ENCODE measurements around the gene ADAMTS5.

ADAMTS5 gene

GRCh38 chr21:26967062-26967913, at the start of gene ADAMTS5:
Gene ADAMTS5 (minus strand): TSS chr21:26967088. CDS start chr21:26966391, 697 bp downstream.
- DNase-seq (ENCODE audit: low spot score): no peak

DNA sequence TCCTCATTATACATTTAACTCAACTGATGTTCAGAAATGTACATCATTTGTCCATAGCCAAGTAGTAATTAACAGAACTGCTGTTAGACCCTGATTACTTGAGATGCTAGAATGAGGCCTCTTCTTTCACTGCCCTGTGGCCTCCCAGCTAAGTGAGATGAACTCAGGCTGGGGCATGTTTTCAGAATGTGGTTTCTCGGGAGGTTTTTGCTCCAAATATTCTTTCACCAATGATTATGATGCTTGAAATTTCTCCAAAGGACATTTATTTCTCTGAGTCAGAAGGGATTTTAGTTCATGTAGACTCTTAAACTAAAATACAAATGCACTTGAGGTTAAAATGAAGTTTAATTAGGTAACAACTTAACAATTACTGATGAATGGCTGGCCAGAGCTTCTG, 34.6 kb upstream of the ADAMTS5 start:
- DNase-seq (ENCODE audit: low spot score): no peak

DNA sequence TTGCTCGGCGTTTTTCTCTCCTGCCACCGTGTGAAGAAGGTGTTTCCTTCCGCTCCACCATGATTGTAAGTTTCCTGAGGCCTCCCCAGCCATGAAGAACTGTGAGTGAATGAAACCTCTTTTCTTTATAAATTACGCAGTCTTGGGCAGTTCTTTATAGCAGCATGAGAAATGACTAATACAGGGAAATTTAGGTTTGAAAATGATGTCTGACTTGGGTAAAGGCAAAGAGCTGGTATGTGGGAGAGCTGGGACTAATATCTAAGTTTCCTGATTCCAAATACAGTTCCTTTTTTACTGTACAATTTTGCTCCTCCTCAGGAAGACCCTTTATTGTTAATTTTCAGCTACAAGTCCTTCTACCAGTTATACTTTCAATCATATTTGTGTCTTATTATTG, 16.7 kb upstream of the ADAMTS5 start:
- DNase-seq (ENCODE audit: low spot score): no peak

DNA sequence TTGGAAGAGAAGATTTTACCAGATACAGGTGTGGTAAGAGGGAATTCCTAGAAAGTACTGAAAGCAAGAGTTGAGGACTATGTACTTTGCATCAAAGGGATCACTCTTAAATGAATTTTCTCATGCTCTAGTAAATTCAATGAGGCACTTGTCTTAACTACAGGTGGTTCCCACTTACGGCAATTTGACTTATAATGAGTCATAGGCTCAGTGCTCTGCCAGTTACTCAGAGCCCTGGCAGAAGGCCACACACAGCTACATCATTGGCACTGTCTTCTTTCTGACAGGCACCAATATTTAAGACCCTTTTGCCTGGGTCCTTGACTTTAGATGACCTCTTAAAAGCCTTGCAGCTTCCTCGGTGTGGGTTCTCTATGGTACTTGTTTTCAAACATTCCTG, 15.9 kb upstream of the ADAMTS5 start:
- peak; percentile 8 for DNase-seq (ENCODE audit: low spot score)

- DNase-seq (ENCODE audit: low spot score): no peak
Observed at GRCh38 chr21:26977746-26978145, 10.9 kb upstream of the ADAMTS5 start.

- DNase-seq (ENCODE audit: low spot score): no peak
Observed at GRCh38 chr21:26973226-26973625, 6.3 kb upstream of the ADAMTS5 start.

DNA sequence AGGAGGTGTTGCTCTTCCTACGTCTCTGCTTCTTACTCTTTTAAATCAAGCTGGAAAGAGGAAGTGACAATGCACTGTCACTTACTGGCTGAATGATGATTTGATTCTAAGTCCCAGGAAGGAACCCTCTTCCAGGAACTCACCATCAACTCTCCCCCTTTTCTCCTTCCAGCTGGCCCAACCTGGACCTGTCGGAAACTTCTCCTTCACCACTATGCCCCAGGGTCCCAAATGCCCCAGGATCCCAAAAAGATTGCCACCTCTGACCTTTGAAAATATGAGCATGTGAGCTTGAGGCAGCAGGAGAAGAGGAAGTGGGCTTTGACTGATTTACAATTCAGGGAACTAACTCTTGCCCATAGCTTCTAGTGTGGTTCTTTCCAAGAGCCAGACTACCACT, 5.3 kb upstream of the ADAMTS5 start:
- DNase-seq (ENCODE audit: low spot score): no peak

DNA sequence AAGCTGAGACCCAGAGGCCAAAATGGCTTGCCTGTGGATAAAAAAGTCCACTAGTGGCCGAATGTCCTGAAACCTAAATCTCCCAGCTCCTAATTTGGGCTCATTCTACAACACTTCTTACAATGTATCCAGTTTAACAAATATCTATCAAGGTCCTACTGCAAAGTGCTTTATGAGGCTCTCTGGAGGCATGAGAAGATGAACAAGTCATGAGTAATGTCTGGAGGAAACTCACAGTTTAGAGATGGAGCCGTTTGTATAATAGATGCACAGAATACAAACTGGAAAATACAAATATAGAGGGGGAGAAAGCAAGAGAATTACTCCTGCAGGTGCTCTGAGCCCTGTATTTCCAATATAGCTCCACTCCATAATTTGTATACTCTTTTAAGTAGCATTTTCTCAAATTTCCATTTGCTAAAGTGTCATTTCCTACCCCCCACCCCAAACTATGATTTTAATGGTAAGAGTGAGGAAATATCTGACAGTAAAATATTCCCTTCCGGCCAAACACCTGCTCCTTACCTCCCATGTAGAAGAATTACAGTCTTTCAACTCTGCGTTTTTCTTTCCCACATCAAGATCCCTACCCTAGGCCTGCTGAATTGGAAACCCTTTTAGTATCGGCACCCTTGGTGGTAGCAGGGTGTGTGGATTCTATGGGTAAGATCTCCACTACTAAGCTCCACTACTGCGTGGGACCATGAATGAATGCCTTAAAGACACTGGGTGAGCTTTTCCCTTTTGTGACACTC, 3.3 kb upstream of the ADAMTS5 start:
- DNase-seq (ENCODE audit: low spot score): no peak

GRCh38 chr21:26966649-26967061, 233 bp downstream of the ADAMTS5 start:
- DNase-seq (ENCODE audit: low spot score): no peak

DNA sequence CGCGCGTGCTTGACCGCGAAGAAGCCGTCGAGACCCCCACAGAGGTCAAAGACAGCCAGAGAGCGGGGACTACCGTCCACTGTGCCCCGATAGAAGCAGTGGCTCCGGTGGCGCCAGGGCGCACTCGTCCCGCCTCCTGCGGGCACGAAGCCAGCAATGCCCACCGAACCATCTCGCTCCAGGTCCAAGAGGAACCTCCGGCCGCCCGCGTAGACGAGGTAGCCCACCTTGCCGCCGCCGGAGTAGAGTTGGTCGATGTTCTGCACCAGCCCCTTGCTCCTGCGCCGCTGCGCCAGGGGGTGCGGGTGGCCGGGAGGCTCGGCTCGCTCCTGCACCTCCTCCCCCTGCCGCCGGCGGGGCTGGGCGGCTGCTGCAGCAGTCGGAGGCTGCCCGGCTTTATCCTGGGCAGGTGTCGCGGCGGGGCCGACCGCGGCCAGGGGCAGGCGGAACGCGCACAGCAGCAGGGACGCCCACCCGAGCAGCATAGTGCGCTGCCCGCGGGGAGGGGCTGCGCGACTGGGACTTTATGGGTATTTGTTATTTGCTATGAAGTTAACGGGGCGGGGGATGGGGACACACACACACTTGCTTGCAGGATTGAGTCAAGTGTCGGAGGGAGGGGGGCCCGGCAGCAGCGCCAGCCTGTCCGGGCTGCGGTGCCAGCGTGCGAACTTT, 844 bp downstream of the ADAMTS5 start:
- no peak for DNase-seq (ENCODE audit: low spot score)

GRCh38 chr21:26965040-26965906, 1.6 kb downstream of the ADAMTS5 start:
- no peak for DNase-seq (ENCODE audit: low spot score)

- DNase-seq (ENCODE audit: low spot score): no peak
Observed at GRCh38 chr21:26964170-26964778, 2.6 kb downstream of the ADAMTS5 start.

- no peak for DNase-seq (ENCODE audit: low spot score)
Observed at GRCh38 chr21:26962621-26963181, 4.2 kb downstream of the ADAMTS5 start.

DNA sequence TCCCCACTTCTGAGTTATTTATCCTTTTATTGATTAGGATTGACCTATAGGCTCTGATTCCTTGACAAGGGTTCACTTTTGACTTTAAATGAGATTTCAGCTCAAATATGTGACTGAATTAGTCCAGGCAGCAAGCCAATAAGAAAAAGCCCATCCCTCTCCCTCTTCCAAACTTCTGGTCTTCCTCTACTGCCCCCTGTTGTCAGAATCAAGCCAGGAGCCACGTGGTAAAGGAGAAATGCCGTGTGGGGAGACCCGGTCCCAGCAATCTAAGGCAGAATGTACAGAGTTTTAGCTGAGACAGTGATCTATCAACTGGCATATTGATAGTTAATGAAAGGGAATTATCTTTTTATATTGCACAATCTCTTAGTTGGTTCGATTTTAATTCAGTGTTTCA, 5.2 kb downstream of the ADAMTS5 start:
- no peak for DNase-seq (ENCODE audit: low spot score)

DNA sequence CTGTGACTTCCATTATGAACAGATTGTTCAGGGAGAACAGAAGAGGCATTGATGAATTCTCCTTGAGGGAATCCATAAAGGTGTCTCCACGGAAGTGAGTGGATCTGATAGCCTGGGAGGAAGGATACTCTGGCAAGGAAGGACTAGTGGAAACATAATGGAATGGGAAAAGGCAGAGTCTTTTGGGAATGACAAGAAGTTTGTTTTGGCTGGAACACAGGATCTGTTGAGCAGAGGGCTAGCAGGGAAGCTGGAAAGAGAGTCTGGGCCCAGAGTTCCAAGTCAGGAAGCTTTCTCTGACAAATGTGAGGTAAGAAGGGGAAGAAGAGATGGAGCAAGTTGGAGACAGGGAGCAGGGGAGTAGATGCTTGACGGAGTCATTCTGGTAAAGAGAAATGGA, 8.1 kb downstream of the ADAMTS5 start:
- no peak for DNase-seq (ENCODE audit: low spot score)

DNA sequence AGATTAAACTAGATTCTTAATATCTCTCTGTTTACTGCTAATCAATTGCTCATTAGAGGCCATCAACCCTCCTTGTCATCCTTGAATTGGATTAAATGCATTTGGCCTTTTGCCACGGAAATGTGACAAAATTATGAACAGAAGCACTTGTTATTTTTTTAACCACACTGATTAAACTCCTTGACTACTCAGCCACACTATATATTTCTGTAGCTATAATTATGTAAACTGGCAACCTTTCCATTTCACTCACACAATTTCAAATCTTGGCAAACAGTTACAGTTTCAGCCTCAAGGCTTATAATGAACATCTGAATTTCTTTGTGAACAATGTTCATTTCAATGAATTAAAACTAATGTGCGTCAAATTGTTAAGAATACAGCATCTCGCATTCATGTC, 10.1 kb downstream of the ADAMTS5 start:
- no peak for DNase-seq (ENCODE audit: low spot score)

GRCh38 chr21:26956216-26956615, 10.7 kb downstream of the ADAMTS5 start:
- DNase-seq (ENCODE audit: low spot score): no peak

DNA sequence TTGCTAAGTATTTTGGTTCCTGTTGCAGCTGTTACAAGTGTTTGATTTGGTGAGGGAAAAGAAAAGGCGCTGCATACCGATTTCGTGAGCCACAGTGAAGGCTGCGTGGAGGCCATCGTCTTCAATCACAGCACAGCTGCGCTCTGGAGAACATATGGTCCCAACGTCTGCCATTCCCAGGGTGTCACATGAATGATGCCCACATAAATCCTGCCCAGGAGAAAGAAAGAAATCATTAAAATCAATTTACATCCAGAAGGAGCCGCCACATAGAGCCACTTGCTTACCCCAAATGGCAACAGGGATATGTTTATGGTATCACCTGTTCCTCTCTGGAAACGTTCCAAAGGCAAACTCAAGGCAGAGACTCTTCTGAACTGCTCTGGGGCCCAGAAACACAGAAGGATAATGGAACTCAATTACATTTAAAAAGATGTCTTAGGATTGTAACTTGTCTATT, 12.2 kb downstream of the ADAMTS5 start:
- no peak for DNase-seq (ENCODE audit: low spot score)

- no peak for DNase-seq (ENCODE audit: low spot score)
Observed at GRCh38 chr21:26952374-26953066, 14.4 kb downstream of the ADAMTS5 start.

GRCh38 chr21:26949830-26950229, 17.1 kb downstream of the ADAMTS5 start:
- DNase-seq (ENCODE audit: low spot score): no peak

Measured in LoVo (cell line).